HG02610 (cell line): ENCODE measurements around the gene UGT1A3.
"Not testable (repeated sequence)": the region's sequence is repeated elsewhere in the genome, so short reads cannot be mapped to it uniquely, and the experiment has no call there.

Experiments
- ATAC-seq: cut with Tn5 transposase; IDR thresholded peaks from one replicate; pipeline ENCODE4 v1.9.1; 2021; ENCODE audit warnings: mild to moderate bottlenecking, moderate library complexity; ENCODE audit not compliant: unreplicated experiment

The UGT1A3 gene

DNA sequence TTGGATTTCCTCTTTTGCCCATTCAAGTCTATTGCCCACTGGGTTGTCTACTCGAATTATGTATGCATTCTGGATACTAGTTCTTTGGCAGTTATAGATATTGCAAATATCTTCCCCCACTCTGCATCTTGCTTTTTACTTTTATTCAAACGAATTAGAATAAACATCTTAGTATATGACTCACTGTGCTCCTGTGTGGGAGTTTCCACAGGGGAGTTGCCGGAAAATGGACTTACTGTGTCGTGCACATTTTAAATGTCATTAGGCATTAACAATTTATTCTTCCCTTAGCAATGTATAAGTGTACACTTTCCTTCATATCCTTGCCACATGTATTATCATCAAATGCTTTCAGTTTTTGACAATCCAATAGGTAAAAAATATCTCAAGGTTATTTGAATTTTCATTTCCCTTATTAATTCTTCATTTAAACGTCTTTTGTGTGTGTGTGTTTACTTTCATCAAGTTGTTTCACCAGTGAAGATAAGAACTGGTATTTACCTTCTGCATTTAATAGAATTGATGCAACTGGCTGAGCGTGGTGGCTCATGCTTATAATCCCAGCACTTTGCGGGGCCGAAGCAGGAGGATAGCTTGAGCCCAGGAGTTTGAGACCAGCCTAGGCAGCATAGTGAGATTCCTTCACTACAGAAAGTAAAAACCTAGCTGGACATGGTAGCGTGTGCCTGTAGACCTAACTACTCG, 20.8 kb upstream of the UGT1A3 start:
- no peak for ATAC-seq

DNA sequence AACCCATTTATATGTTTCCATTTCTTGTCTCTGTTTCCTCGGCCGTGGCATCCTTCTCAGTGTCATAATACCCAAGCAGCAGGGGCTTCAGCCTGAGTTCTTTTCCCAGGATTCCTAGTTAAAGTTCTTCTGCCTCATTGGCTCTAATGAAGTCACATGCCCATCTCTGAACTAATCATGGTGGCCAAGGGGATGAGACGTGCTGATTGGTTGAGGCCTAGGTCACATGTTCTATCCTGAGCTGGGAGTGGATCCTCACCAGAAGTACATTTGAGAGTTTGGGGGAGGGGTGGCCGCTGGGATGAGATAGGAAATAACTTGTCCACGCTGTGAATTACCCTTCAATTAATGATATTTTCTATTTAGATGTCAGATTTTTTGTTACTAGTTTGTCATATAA, 19.9 kb upstream of the UGT1A3 start:
- no peak for ATAC-seq

DNA sequence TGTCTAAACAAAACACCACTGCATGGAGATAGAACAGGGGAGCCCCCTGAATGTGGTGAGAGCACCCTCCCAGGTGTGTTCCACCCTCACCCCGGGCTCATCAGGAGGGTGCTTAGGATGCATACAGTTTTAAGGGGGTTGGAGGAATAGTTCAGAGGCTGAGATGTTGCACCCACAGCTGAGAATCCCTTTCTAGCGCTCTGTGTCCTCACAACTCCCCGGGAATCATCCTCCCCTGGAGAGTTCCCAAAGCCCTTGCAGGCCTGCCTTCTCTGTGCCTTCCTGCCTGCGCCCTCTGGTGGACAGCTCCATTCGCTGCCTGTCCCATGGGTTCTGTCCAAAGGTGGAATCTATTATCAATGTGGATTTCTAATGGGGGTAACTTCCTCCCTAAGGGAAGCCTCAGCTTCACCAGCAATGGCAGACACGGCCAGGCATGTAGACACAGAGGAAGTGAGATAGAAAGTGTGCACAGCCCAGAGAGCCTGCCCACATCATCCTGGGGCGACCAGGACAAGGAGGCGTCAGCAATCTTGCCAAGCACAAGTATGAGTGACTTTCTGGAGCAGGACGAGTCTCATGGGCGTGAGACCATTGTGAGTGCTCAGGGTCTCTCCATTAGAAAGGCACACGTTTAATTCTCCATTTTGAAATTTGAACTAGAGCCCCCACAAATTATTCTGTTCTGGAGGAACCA, 17.4 kb upstream of the UGT1A3 start:
- no peak for ATAC-seq

DNA sequence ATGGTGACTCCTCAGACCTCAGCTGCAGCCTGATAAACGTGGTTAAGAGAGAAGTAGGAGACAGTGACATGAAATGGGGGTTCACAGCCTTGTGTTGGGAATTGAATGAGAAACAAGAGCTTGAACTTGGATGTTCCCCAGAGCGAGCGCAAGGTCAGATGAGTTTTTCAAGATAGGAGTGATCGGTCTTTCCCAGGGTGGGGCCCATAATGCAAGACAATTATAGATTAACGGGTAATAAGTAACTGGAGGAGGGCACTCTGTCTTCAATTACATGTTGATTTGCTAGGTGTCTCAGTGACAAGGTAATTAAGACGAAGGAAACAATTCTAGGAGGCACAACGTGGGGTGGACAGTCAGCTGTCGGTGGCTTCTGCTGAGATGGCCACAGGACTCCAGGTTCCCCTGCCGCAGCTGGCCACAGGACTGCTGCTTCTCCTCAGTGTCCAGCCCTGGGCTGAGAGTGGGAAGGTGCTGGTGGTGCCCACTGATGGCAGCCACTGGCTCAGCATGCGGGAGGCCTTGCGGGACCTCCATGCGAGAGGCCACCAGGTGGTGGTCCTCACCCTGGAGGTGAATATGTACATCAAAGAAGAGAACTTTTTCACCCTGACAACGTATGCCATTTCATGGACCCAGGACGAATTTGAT, 16.1 kb upstream of the UGT1A3 start, which contains the start of gene UGT1A5:
TSS of gene UGT1A5 (plus strand) at position 297 of the 651 bp plus-strand sequence. CDS start at position 382, 85 bp downstream.
- no peak for ATAC-seq

DNA sequence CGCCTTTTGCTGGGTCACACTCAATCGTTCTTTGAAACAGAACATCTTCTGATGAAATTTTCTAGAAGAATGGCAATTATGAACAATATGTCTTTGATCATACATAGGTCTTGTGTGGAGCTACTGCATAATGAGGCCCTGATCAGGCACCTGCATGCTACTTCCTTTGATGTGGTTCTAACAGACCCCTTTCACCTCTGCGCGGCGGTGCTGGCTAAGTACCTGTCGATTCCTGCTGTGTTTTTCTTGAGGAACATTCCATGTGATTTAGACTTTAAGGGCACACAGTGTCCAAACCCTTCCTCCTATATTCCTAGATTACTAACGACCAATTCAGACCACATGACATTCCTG, 15.6 kb upstream of the UGT1A3 start:
- no peak for ATAC-seq

DNA sequence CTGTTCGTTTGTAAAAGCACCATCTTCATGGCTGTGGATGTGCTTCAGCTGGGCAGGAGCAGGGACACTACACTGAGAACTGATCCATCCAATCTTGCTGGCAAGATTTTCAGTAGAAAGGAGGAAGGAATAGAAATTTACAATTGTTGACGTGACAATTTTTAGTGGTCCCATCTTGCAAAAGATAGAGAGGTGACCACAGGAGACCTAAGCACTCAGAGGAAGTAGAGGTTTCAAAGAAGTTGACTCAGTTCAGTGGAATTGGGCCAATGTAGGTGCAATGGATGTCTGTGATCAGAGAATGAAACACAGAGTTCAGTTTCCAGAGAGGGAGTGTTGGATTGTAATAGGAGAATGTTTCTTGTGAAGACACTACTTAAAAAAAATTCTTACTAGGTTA, 14.7 kb upstream of the UGT1A3 start:
- no peak for ATAC-seq

DNA sequence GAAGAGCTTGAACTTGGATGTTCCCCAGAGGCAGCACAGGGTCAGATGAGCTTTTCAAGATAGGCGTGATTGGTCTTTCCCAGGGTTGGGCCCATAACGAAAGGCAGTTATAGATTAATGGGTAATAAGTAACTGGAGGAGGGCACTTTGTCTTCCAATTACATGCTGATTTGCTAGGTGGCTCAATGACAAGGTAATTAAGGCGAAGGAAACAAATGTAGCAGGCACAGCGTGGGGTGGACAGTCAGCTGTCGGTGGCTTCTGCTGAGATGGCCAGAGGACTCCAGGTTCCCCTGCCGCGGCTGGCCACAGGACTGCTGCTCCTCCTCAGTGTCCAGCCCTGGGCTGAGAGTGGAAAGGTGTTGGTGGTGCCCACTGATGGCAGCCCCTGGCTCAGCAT, 10.3 kb upstream of the UGT1A3 start, which contains the start of gene UGT1A4:
TSS of gene UGT1A4 (plus strand) at position 185 of the 400 bp plus-strand sequence. CDS start at position 270, 85 bp downstream.
- ATAC-seq, result no peak

DNA sequence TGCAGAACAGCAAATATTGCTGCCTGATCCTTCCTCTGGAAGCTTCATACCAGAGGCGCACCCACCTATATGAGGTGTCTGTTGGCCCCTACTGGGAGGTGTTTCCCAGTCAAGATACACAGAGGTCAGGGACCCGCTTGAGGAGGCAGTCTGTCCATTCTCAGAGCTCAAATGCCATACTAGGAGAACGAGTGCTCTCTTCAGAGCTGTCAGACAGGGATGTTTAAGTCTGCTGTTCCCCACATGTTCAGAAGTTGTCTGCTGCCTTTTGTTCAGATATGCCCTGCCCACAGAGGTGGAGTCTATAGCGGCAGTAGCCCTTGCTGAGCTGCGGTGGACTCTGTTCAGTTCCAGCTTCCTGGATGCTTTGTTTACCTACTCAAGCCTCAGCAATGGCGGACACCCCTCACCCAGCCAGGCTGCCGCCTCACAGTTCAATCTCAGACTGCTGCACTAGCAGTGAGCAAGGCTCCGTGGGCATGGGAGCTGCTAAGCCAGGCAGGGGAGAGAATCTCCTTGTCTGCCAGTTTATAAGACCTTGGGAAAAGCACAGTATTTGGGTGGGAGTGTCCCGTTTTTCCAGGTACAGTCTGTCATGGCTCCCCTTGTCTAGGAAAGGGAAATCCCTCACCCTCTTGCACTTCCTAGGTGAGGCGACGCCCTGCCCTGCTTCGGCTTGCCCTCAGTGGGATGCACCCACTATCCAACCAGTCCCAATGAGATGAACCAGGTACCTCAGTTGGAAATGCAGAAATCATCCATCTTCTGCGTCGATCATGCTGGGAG, 8.2 kb downstream of the UGT1A3 start:
- ATAC-seq, result not testable (repeated sequence)

DNA sequence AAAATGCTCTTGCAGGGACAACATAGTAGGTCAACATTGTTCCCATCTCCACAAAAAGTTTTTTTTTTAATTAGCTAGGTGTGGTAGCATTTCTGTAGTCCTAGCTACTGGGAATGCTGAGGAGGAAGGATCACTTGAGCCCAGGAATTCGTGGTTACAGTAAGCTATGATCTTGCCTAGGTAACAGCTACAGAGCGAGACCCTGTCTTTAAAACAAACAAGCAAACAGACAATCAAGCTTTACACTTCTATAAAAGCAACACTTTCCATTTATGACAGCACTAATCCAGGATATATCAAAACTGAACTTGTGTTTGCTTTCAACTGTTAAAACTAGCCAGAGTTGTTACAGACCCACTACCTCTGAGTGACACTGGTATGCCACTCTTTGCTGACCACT, 12.0 kb downstream of the UGT1A3 start:
- ATAC-seq, result no peak

DNA sequence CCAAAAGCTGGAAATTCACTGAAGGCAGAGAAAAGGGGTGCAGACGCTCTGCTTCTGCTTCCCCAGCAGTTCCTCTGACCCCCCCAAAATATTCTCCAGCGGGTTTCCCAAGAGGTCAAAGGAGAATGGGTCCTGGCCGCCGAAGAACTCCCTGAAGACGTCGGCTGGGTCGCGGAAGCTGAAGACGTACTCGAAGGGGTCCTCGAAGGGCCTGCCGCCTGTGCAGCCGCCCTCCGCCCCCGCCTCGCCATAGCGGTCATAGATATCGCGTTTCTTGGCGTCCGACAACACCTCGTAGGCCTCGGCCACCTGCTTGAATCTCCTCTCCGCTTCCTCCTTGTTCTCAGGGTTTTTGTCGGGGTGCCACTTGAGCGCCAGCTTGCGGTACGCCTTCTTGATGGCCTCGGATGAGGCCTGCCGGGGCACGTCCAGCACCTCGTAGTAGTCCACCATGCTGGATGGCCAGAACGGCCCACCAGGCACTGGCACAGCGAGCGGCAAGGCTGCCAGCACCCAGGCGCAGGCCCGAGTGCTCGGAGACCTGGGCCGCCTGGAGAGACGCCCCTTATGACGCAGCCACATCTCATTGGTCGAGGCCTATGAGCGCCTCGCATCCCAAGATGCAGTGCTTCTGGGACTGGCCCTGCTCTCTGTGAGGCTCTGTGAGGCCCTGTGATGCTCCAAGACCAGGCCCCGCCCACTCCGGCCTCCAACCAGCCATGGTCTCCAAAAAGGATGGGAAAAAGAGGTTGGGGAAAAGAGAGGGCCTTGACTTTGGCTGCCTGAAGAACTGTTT, 14.8 kb downstream of the UGT1A3 start:
- ATAC-seq, result no peak

DNA sequence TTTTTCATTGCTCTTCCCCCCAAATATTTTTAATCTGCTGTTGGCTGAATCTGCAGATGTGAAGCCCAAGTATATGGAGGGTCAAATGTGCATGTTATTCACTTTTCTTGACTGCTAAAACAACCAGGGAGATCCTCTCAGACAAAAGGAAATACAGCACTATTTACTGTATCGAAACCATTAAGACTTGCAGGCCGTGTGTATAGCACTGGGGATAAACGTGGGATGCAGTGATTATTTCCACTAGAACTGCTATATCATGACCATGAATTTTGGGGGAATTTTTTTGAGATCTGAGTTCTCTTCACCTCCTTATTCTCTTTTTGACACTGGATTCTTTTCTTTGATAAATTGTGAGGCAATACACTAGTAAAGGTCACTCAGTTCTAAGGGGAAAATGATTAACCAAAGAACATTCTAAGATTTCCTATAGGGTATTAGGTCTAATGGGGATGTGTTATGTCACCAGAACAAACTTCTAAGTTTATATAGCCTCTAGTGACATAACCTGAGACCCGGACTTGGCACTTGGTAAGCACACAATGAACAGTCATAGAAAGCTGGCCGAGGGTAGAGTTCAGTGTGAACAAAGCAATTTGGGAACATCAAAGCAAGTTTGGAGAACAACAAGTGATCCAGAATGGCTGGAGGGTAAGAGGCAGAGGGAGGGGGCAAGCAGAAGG, 16.4 kb downstream of the UGT1A3 start:
- no peak for ATAC-seq

DNA sequence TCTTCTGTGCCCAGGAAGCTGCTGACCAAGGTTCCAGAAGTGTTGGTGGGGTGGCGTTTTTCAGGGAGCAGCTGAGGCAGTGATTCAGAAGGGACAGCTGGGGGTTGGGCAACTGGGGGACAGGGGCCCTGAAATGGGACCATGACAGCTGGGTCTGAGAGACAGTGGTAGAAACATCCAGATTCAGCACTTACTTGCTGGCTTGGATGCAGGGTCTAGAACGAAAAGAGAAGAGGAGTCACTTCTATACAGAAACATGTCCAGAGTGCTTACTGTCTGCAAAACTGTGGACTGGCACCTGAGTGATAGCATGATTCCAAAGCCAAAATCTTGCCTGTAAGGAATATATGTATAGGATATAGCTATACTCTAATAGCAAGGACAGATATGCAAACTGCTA, 17.0 kb downstream of the UGT1A3 start:
- ATAC-seq, result not testable (repeated sequence)

DNA sequence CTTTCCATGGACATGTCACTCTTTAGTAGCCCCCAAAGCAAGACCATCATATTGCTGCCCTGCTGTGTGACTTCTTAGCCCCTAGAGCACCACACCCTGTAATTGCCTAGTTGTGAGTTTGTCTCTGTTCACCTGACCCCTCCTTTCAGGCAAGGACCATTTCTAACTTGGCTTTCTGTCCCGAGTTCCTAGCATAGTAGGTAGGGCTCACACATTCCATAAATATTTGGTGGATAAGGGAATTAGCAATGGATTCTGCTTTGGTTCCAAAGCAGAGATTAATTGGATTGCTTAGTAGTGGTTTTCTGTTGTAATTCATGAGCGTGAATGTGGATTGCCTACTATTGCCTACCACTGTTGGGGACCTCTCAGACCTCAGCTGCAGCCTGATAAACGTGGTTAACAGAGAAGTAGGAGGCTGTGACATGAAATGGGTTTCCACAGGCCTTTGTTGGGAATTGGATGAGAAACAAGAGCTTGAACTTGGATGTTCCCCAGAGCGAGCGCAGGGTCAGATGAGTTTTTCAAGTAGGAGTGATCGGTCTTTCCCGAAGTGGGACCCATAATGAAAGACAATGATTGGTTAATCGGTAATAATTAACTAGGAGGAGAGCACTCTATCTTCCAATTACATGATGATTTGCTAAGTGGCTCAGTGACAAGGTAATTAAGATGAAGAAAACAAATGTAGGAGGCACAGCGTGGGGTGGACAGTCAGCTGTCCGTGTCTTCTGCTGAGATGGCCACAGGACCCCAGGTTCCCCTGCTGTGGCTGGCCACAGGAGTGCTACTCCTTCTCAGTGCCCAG, 17.8 kb downstream of the UGT1A3 start:
- ATAC-seq, result no peak

DNA sequence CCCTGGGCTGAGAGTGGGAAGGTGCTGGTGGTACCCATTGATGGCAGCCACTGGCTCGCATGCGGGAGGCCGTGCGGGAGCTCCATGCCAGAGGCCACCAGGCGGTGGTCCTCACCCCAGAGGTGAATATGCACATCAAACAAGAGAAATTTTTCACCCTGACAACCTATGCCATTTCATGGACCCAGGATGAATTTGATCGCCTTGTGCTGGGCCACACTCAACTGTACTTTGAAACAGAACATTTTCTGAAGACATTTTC, 18.4 kb downstream of the UGT1A3 start:
- no peak for ATAC-seq

DNA sequence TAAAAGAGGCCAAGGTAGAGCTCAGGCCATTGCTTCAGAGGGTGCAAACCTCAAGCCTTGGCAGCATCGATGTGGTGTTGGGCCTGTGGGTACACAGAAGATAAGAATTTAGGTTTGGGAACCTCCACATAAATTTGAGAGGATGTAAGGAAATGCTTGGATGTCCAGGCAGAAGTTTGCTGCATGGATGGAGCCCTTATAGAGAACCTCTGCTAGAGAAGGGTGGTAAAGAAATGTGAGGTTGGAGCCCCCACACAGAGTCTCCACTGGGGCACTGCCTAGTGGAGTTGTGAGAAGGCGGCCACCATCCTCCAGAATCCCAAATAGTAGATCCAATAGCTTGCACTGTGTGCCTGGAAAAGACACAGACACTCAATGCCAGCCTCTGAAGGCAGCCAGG, 21.8 kb downstream of the UGT1A3 start:
- ATAC-seq, result not testable (repeated sequence)

DNA sequence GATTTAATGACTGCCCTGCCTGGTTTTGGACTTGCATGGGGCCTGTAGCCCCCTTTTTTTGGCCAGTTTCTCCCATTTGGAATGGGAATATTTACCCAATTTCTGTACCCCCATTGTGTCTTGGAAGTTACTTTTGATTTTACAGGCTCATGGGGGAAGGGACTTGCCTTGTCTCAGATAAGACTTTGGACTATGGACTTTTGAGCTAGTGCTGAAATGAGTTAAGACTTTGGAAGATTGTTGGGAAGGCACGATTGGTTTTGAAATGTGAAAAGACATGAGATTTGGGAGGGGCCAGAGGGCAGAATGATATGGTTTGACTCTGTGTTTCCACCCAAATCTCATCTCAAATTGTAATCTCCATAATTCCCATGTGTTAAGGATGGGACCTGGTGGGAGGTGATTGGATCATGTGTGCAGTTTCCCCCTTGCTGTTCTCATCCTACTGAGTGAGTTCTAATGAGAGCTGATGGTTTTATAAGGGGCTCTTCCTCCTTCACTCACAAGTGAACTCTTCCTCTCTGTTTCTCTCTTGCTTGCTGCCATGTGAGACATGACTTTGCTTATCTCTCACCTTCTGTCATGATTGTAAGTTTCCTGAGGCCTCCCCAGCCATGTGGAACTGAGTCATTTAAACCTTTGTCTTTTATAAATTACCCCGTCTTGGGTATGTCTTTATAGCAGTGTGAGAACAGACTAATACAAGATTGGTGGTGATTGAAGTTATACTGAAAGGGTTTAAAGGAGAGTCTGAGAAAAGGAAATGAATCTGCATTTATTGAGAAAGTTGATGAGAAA, 22.6 kb downstream of the UGT1A3 start:
- ATAC-seq, result not testable (repeated sequence)

DNA sequence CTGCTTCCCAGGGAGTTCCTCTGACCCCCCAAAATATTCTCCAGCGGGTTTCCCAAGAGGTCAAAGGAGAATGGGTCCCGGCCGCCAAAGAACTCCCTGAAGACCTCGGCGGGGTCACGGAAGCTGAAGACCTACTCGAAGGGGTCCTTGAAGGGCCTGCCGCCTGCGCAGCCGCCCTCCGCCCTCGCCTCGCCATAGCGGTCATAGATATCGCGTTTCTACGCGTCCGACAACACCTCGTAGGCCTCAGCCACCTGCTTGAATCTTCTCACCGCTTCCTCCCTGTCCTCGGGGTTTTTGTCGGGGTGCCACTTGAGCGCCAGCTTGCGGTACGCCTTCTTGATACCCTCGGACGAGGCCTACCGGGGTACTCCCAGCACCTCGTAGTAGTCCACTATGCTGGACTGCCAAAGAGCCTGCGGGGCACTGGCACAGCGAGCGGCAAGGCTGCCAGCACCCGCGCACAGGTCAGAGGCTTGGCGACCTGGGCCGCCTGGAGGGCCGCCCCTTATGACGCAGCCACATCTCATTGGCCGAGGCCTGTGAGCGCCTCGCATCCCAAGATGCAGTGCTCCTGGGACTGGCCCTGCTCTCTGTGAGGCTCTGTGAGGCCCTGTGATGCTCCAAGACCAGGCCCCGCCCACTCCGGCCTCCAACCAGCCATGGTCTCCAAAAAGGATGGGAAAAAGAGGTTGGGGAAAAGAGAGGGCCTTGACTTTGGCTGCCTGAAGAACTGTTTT, 26.2 kb downstream of the UGT1A3 start:
- ATAC-seq, result no peak
